ENCODE measurements around the gene WDR4.
"Not testable (repeated sequence)": the region's sequence is repeated elsewhere in the genome, so short reads cannot be mapped to it uniquely, and the experiment has no call there.

The WDR4 gene

GRCh38 chr21:42820616-42821465, 58.5 kb downstream of the WDR4 start:
- FAIRE-seq (no peak), DNase-seq (ENCODE audit: insufficient read length, low spot score) (no peak)

- DNase-seq (ENCODE audit: insufficient read length, low spot score) (no peak), FAIRE-seq (no peak)
Measured at GRCh38 chr21:42819861-42820615, 59.3 kb downstream of the WDR4 start.

- DNase-seq (ENCODE audit: insufficient read length, low spot score): no peak
- FAIRE-seq: no peak
Measured at GRCh38 chr21:42818328-42818749, 61.0 kb downstream of the WDR4 start.

GRCh38 chr21:42815217-42815616, 64.1 kb downstream of the WDR4 start:
- FAIRE-seq: no peak
- DNase-seq (ENCODE audit: insufficient read length, low spot score): no peak

GRCh38 chr21:42812528-42813241, 66.7 kb downstream of the WDR4 start:
- not testable (repeated sequence) for DNase-seq (ENCODE audit: insufficient read length, low spot score); FAIRE-seq

GRCh38 chr21:42811960-42812359, 67.4 kb downstream of the WDR4 start:
- FAIRE-seq (no peak), DNase-seq (ENCODE audit: insufficient read length, low spot score) (no peak)

GRCh38 chr21:42809577-42810475, 69.5 kb downstream of the WDR4 start:
- DNase-seq (ENCODE audit: insufficient read length, low spot score) (no peak), FAIRE-seq (no peak)

- no peak for FAIRE-seq
- no peak for DNase-seq (ENCODE audit: insufficient read length, low spot score)
Measured at GRCh38 chr21:42809171-42809570, 70.2 kb downstream of the WDR4 start.

GRCh38 chr21:42807938-42808613, 71.3 kb downstream of the WDR4 start:
- DNase-seq (ENCODE audit: insufficient read length, low spot score) (no peak), FAIRE-seq (no peak)

- not testable (repeated sequence) for DNase-seq (ENCODE audit: insufficient read length, low spot score); FAIRE-seq
Measured at GRCh38 chr21:42807293-42807895, 71.9 kb downstream of the WDR4 start.

- no peak for DNase-seq (ENCODE audit: insufficient read length, low spot score)
- no peak for FAIRE-seq
Measured at GRCh38 chr21:42806509-42807140, 72.7 kb downstream of the WDR4 start.

- DNase-seq (ENCODE audit: insufficient read length, low spot score); FAIRE-seq: not testable (repeated sequence)
Measured at GRCh38 chr21:42801616-42802015, 77.7 kb downstream of the WDR4 start.

GRCh38 chr21:42799948-42800347, 79.4 kb downstream of the WDR4 start:
- no peak for FAIRE-seq
- no peak for DNase-seq (ENCODE audit: insufficient read length, low spot score)

GRCh38 chr21:42799516-42799915, 79.8 kb downstream of the WDR4 start:
- no peak for FAIRE-seq

More at GRCh38 chr21:42799516-42799915, 79.8 kb downstream of the WDR4 start:
- no peak for DNase-seq (ENCODE audit: insufficient read length, low spot score)
